SU-DHL-6 (cell line): Measurements from ENCODE around the gene TMC6.

Source experiments
- EZH2phosphoT487 ChIP-seq: fragments of 200-600 bp; sonication (generic), shearing (Covaris generic); conservative IDR thresholded peaks from 2 replicates; pipeline ENCODE4 v1.6.1; 2018; ENCODE audit warnings: mild to moderate bottlenecking, antibody characterized with exemption, low read length, moderate library complexity, mixed read lengths
- TF ChIP-seq, protein P1 (sequence below): fragments of 200-600 bp; sonication (generic); IDR thresholded peaks from one replicate; pipeline ENCODE4 v1.5.1; 2017; ENCODE audit warnings: antibody characterized with exemption, mild to moderate bottlenecking, low read length, moderate library complexity; ENCODE audit not compliant: insufficient read depth, poor library complexity, severe bottlenecking

GRCh38 chr17:78096093-78096492 lies 32.5 kb downstream of the TMC6 start:
- TF ChIP-seq, protein P1, sequence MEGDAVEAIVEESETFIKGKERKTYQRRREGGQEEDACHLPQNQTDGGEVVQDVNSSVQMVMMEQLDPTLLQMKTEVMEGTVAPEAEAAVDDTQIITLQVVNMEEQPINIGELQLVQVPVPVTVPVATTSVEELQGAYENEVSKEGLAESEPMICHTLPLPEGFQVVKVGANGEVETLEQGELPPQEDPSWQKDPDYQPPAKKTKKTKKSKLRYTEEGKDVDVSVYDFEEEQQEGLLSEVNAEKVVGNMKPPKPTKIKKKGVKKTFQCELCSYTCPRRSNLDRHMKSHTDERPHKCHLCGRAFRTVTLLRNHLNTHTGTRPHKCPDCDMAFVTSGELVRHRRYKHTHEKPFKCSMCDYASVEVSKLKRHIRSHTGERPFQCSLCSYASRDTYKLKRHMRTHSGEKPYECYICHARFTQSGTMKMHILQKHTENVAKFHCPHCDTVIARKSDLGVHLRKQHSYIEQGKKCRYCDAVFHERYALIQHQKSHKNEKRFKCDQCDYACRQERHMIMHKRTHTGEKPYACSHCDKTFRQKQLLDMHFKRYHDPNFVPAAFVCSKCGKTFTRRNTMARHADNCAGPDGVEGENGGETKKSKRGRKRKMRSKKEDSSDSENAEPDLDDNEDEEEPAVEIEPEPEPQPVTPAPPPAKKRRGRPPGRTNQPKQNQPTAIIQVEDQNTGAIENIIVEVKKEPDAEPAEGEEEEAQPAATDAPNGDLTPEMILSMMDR, result no peak
- TF ChIP-seq EZH2phosphoT487, result no peak
